ENCODE measurements around the gene CFAP46.

GRCh38 chr10:132850896-132851295 is 91.5 kb downstream of the CFAP46 start:
- TF ChIP-seq CTCF (IDR thresholded peaks at IDR 0.05) (no peak), POLR2A (IDR thresholded peaks at IDR 0.05) (no peak), EP300 (IDR thresholded peaks at IDR 0.05) (no peak)

Measured in ovary (tissue), 3 donors.